ENCODE measurements around the gene FRG1.
"Not testable (repeated sequence)": the region's sequence is repeated elsewhere in the genome, so short reads cannot be mapped to it uniquely, and the experiment has no call there.

The FRG1 gene

GRCh38 chr4:189981970-189982369 is 41.3 kb downstream of the FRG1 start:
- Histone ChIP-seq H3K27me3 (ENCODE audit: low read length) (no peaks in the 10 kb centered on the region), H4K20me1 (ENCODE audit: low read depth, low read length) (no peaks in the 10 kb centered on the region), H2AFZ (ENCODE audit: low read depth, low read length, severe bottlenecking) (no peak overlapping the region), H3K4me3 (ENCODE audit: insufficient read depth, low read length, poor library complexity, severe bottlenecking) (no peak overlapping the region), H3K4me2 (ENCODE audit: low read depth, low read length, poor library complexity, severe bottlenecking) (no peak overlapping the region), H3K9me3 (ENCODE audit: insufficient read depth, low read length) (no peaks in the 10 kb centered on the region), H3K27ac (ENCODE audit: low read depth, low read length) (no peak overlapping the region), H3K36me3 (ENCODE audit: low read length) (no peaks in the 10 kb centered on the region), H3K9me2 (replicated peaks; ENCODE audit: insufficient read depth, low read length) (no peaks in the 10 kb centered on the region), H3F3A (ENCODE audit: insufficient read depth) (no peaks in the 10 kb centered on the region), H3K79me2 (ENCODE audit: insufficient read depth, low read length) (no peaks in the 10 kb centered on the region), H3K9ac (ENCODE audit: low read length) (no peak overlapping the region)
- TF ChIP-seq EZH2phosphoT487 (conservative IDR thresholded peaks at IDR 0.05; ENCODE audit: low read length) = no peak
- TF ChIP-seq CTCF (IDR thresholded peaks at IDR 0.05; ENCODE audit: insufficient read depth, low read length, poor library complexity, severe bottlenecking) = no peak

- H3K9me2 ChIP-seq (replicated peaks; ENCODE audit: insufficient read depth, low read length); H3K4me3 ChIP-seq (ENCODE audit: insufficient read depth, low read length, poor library complexity, severe bottlenecking); H3F3A ChIP-seq (ENCODE audit: insufficient read depth); H3K9ac ChIP-seq (ENCODE audit: low read length); H4K20me1 ChIP-seq (ENCODE audit: low read depth, low read length); H2AFZ ChIP-seq (ENCODE audit: low read depth, low read length, severe bottlenecking); H3K27me3 ChIP-seq (ENCODE audit: low read length); H3K27ac ChIP-seq (ENCODE audit: low read depth, low read length); H3K4me2 ChIP-seq (ENCODE audit: low read depth, low read length, poor library complexity, severe bottlenecking); H3K9me3 ChIP-seq (ENCODE audit: insufficient read depth, low read length); H3K79me2 ChIP-seq (ENCODE audit: insufficient read depth, low read length); H3K36me3 ChIP-seq (ENCODE audit: low read length): not testable (repeated sequence)
These were observed 43.3 kb downstream of the FRG1 start for GRCh38 chr4:189983916-189984526.

- not testable (repeated sequence) for H3K36me3 ChIP-seq (ENCODE audit: low read length); H3K9me2 ChIP-seq (replicated peaks; ENCODE audit: insufficient read depth, low read length); H3K27me3 ChIP-seq (ENCODE audit: low read length); H3K4me3 ChIP-seq (ENCODE audit: insufficient read depth, low read length, poor library complexity, severe bottlenecking); H3K4me2 ChIP-seq (ENCODE audit: low read depth, low read length, poor library complexity, severe bottlenecking); H4K20me1 ChIP-seq (ENCODE audit: low read depth, low read length); H3F3A ChIP-seq (ENCODE audit: insufficient read depth); H2AFZ ChIP-seq (ENCODE audit: low read depth, low read length, severe bottlenecking); H3K9me3 ChIP-seq (ENCODE audit: insufficient read depth, low read length); H3K27ac ChIP-seq (ENCODE audit: low read depth, low read length); H3K9ac ChIP-seq (ENCODE audit: low read length); H3K79me2 ChIP-seq (ENCODE audit: insufficient read depth, low read length)
These were observed 44.0 kb downstream of the FRG1 start for GRCh38 chr4:189984661-189985060.

GRCh38 chr4:189985651-189986243 is 45.1 kb downstream of the FRG1 start:
- not testable (repeated sequence) for H3F3A ChIP-seq (ENCODE audit: insufficient read depth); H4K20me1 ChIP-seq (ENCODE audit: low read depth, low read length); H3K9me2 ChIP-seq (replicated peaks; ENCODE audit: insufficient read depth, low read length); H3K4me3 ChIP-seq (ENCODE audit: insufficient read depth, low read length, poor library complexity, severe bottlenecking); H3K79me2 ChIP-seq (ENCODE audit: insufficient read depth, low read length); H2AFZ ChIP-seq (ENCODE audit: low read depth, low read length, severe bottlenecking); H3K9ac ChIP-seq (ENCODE audit: low read length); H3K36me3 ChIP-seq (ENCODE audit: low read length); H3K9me3 ChIP-seq (ENCODE audit: insufficient read depth, low read length); H3K4me2 ChIP-seq (ENCODE audit: low read depth, low read length, poor library complexity, severe bottlenecking); H3K27me3 ChIP-seq (ENCODE audit: low read length); H3K27ac ChIP-seq (ENCODE audit: low read depth, low read length)

GRCh38 chr4:189988877-189989431 is 48.3 kb downstream of the FRG1 start:
- Histone ChIP-seq H3K27ac (ENCODE audit: low read depth, low read length) (no peak overlapping the region), H3K9ac (ENCODE audit: low read length) (no peak overlapping the region), H3K9me3 (ENCODE audit: insufficient read depth, low read length) (no peaks in the 10 kb centered on the region), H3F3A (ENCODE audit: insufficient read depth) (no peaks in the 10 kb centered on the region), H3K36me3 (ENCODE audit: low read length) (no peaks in the 10 kb centered on the region), H3K27me3 (ENCODE audit: low read length) (no peaks in the 10 kb centered on the region), H4K20me1 (ENCODE audit: low read depth, low read length) (no peaks in the 10 kb centered on the region), H3K4me2 (ENCODE audit: low read depth, low read length, poor library complexity, severe bottlenecking) (no peak overlapping the region), H2AFZ (ENCODE audit: low read depth, low read length, severe bottlenecking) (no peak overlapping the region), H3K4me3 (ENCODE audit: insufficient read depth, low read length, poor library complexity, severe bottlenecking) (no peak overlapping the region), H3K79me2 (ENCODE audit: insufficient read depth, low read length) (no peaks in the 10 kb centered on the region), H3K9me2 (replicated peaks; ENCODE audit: insufficient read depth, low read length) (no peaks in the 10 kb centered on the region)
- TF ChIP-seq EZH2phosphoT487 (conservative IDR thresholded peaks at IDR 0.05; ENCODE audit: low read length) = no peak
- no peak for TF ChIP-seq CTCF (IDR thresholded peaks at IDR 0.05; ENCODE audit: insufficient read depth, low read length, poor library complexity, severe bottlenecking)

GRCh38 chr4:189989941-189990340 is 49.3 kb downstream of the FRG1 start:
- not testable (repeated sequence) for H3F3A ChIP-seq (ENCODE audit: insufficient read depth); H3K9ac ChIP-seq (ENCODE audit: low read length); H3K36me3 ChIP-seq (ENCODE audit: low read length); H3K9me3 ChIP-seq (ENCODE audit: insufficient read depth, low read length); H3K27ac ChIP-seq (ENCODE audit: low read depth, low read length); H3K79me2 ChIP-seq (ENCODE audit: insufficient read depth, low read length); H4K20me1 ChIP-seq (ENCODE audit: low read depth, low read length); H3K9me2 ChIP-seq (replicated peaks; ENCODE audit: insufficient read depth, low read length); H3K4me2 ChIP-seq (ENCODE audit: low read depth, low read length, poor library complexity, severe bottlenecking); H3K4me3 ChIP-seq (ENCODE audit: insufficient read depth, low read length, poor library complexity, severe bottlenecking); H3K27me3 ChIP-seq (ENCODE audit: low read length); H2AFZ ChIP-seq (ENCODE audit: low read depth, low read length, severe bottlenecking)
